HG03342 (cell line): Measurements from ENCODE around the gene GPN1.
"Not testable (repeated sequence)": the region's sequence is repeated elsewhere in the genome, so short reads cannot be mapped to it uniquely, and the experiment has no call there.

Experiments used
- ATAC-seq: cut with Tn5 transposase; IDR thresholded peaks from one replicate; pipeline ENCODE4 v1.9.1; 2021; ENCODE audit warnings: mild to moderate bottlenecking, moderate library complexity; ENCODE audit not compliant: unreplicated experiment

The GPN1 gene

DNA sequence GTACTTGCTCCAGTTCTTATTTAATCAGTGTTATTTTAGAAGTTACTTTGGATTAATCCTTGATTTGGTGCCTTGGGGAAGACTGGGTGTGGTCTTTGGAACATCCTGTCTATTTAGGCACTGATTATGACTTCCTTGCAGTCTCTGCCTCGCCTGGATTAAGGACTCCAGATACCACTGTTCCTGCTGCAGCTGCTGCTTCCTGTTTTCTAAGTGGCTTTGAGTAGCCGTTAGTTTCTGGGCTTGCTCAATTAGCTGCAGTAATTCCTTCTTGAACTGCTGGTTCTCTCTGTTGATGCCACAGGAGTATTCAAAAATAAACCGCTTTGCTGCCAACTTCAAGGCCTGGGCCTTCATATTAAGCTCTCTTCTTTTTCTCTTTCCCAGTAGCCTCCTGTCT is 1.9 kb upstream of the GPN1 start:
- not testable (repeated sequence) for ATAC-seq

DNA sequence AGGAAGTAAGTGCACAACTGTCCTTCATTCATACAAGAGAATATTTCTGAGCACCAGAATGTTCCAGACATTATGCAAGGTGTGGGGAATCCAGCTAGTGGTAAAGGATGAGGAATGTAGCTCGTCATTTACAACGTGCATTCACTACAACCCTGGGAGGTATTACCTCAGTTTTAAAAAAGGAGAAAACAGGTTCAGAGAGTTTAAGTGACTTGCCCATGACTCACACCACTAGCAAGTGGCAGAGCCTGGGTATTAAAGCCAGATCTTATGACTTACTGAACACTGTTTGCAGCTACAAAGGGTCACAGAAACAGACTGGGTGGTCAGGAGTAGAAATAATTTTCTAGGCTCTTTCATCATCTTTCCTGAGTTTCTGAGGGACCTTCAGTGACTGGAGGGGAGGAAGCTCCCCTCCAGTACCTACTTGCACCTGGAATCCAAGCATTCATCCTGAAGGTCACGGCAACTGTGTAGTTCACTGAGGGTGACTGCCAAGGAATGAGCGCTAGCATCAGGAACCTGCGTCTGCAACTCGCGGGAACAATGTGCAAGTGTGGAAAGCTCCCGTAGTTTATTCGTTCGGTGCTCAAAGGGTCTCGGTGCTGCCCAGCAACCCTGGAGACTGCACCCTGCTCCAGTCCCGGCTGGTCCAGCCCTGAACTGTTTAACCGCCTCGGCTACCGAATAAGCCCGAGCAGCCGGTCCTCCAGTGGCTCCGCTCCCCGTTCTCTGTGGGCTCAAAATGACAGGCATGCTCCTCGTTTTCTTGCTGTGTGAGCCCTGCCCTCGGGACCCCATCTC is 685 bp upstream of the GPN1 start:
- ATAC-seq: peak; percentile 12

DNA sequence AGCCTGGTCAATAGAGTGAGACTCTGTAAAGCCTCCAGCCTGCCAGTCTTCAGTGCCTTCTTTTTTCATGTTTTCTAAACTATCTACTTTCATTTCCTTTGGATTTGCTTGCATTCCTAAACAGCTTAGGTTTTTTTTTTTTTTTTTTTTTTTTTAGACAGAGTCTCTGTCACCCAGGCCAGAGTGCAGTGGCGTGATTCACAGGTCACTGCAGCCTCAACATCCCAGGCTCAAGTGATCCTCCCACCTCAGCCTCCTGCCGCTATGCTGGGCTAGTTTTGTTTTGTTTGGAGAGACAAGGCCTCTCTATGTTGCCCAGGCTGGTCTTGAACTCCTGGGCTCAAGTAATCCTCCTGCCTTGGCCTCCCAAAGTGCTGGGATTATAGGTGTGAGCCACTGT is 1.4 kb downstream of the GPN1 start:
- ATAC-seq: not testable (repeated sequence)

DNA sequence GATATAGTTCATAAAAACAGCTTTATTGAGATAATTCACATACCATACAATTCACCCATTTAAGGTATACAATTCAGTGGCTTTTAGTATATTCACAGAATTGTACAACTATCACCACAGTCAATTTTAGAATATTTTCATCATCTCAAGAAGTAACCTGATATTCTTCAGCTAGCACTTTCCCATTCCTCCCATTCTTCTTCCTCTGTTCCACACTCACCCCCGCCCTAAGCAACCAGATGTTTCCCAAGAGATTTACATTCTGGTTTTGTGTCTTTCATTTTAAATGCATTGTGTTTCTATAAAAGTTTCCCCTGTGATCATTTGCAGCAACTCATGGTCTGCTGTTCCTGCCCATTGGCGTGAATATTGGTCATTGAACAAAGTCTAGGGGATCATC is 5.4 kb downstream of the GPN1 start:
- ATAC-seq: no peak

DNA sequence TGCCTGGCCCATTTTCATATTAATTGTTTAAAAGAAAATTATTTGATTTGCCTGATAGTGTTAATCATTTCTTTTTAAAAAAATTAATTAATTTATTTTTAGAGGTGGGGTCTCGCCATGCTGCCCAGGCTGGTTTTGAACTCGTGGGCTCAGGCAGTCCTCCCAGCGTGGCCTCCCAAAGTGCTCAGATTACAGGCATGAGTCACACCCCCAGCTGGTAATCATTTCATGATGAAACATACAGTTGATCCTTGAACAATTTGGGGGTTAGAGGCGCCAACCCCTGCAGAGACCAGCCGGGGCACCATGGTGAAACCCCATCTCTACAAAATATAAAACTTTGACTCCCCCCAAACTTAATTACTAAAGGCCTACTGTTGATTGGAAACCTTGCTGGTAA is 7.9 kb downstream of the GPN1 start:
- no peak for ATAC-seq

DNA sequence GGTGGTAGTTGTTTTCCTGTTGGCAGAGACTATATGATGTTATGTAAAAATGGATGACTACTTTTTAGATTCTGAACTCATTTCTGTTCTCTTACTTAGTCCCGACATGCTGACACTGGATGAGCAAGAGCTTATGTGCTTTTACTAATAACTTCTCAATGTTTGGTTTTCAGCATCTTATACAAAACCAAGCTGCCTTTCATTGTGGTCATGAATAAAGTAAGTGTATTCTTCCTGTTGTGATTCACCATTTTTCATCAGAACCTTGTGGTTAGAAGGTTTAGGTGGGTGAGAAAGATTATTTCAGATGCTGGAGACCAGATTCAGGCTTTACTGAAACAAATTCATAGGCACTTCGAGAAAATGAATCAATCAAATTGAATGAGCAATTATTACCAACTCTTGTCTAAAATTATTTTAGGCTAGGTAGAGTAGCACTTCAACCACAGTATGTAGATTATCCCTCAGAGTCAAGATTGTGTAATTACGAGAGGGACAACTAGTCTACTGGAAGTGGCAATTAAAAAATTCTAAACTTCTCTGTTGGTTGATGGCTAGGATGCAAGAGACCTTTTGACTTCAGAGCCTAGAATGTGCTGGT is 9.3 kb downstream of the GPN1 start:
- no peak for ATAC-seq

DNA sequence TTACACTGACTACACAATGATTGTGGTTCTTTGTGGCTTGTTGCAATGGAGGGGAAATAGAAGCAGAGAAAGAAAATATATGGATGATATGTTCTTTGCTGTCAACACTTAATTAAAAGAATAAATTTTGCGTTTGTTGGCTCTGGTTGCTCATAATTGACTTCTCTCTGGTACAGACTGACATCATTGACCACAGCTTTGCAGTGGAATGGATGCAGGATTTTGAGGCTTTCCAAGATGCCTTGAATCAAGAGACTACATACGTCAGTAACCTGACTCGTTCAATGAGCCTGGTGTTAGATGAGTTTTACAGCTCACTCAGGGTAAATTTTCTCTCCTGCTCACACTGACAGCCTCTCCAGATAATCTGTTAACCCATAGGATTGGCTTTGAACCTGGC is 9.9 kb downstream of the GPN1 start:
- ATAC-seq: no peak

DNA sequence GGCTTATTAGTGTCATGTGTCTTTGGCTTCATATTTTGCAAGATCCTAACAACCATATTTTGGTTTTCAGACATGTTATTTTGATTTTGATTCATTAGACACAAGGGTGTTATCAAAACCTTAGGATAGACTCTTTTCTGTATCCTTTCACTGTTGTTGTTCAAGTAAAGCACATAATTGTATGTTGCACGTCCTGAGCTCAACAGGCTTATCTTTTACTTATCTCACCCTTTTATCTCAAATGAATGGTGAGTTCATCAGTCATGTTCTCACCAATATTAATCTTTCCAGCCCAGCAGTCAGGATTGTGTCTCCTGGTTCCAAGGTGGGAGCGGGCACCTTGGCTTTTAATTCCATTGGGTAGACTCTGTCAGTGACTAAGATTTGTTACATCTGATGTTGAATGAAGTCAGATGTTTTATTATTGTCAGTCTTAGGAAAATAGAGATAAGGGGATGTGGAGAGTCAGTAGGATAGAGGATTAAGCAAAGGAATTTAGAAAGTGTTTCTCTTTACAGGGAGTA is 11.9 kb downstream of the GPN1 start:
- no peak for ATAC-seq

DNA sequence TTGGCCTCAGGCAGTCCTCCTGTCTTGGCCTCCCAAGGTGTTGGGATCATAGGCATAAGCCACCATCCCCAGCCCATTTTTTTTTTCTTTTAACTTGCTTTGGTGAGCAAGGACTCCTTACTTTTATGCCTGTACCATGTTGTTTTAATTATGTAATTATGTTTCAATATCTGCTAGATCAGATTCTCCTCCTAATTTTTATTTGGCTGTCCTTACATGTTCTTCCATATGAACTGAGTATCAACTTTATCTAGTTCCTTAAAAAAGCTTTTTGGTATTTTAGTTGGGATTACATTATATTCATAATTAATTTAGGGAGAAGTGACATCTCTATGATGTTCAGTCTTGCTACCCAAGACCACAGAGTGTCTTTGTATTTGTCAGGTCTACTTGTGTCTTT is 16.3 kb downstream of the GPN1 start:
- ATAC-seq: no peak

DNA sequence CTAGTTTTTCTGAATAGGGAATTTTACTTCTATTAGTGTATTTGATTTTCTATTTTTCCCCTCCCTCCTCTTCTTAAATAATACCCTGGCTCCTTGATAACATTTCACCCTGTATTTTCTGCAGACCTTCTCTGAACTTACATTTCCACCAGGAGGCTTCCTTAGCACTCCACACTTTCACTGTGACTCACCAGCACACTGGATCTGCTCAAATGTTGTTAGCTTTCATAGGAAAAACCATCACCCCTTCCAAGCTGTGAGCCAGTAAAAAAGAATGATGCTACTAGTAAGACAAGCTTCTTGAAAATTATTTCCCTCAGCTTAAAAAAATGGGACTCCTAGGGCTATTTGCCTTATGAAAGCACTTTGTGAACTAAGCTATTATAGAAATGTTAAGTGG is 18.4 kb downstream of the GPN1 start:
- ATAC-seq: no peak

DNA sequence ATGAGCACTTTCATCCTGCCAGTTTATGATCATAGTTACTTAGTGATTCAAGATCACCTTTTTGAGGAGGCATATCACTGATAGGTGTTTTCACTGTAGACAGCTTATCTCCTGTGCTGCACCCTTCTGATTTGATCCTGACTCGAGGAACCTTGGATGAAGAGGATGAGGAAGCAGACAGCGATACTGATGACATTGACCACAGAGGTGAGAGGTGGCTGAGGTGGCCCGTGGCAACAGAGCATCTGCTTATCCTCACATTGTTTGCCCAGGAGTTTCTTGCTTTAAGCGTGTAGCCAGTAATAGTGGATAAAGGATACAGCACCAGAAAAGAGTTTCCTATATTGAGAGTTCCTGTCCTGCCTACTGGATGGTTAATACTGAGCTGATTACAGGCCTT is 18.9 kb downstream of the GPN1 start:
- no peak for ATAC-seq

DNA sequence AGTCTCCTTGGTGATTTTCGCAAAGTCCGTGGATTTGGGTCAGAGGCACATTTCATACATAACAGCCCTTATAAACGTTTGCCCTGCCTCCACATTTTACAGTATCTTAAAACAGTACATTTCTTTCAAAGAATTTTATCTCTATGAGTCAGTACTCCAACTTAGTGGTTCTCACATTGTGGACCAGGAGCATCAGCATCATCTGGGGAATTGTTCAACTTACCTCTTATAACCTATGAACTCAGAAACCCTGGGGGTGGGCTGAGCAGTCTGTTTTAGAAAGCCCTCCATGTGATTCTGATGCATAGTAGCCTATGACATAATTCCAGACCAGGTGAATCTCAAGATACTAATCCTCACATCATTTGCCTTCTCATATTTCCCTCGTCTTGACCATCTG is 22.2 kb downstream of the GPN1 start:
- ATAC-seq: no peak

DNA sequence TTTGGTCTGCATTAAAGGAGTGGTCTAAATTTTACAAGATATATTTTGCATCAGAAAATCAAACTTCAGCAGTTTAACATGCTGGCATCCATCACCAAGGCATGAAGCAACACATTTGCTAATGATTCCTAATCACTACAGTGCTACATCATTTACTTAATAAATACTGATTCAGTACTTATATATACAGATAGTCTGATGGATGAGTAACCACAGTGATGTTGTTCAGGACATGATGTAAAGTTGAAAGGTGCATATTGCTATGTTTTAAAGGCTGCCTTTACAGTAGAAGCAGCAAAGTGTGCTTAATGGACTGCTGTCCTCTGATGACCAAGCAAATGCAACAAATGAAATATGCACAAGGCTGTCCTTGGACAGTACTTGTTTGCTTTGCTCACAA is 23.5 kb downstream of the GPN1 start:
- no peak for ATAC-seq

DNA sequence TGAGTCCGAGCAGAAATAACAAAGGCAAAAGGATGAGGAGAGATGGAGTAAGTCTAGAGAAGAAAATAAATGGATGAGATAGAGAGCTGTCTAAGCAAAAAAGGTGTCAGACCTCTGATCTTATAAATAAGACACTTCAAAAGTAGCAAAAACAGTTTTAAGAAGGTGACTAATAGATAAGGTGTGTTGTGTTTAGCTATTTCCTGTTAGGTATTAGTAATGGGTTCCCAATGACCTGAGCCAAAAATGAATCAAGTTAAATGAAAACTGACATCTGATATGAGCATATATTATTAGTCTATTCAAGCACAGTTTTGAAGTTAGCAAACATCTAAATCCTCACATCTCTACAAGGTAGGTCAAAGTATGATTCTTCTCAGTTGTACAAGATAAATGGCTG is 23.9 kb downstream of the GPN1 start:
- no peak for ATAC-seq

DNA sequence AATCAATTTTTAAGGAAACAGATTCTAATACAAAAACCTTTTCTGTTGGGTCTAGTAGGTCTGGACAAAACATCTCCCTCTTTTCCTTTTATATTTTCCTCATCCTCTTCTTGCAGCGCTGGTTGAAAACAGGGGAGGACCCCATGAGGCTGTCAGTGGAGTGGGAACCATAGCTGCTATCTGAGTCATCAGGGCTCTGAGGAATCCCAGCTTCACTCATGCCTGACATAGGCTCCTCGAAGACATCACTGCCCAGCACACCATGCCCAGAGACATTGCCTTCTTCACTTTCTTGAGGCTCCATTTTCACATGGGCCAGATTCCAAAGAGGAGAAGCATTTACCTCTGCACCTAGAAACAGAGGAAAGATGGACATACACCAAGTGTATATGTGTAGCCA is 24.5 kb downstream of the GPN1 start:
- no peak for ATAC-seq

DNA sequence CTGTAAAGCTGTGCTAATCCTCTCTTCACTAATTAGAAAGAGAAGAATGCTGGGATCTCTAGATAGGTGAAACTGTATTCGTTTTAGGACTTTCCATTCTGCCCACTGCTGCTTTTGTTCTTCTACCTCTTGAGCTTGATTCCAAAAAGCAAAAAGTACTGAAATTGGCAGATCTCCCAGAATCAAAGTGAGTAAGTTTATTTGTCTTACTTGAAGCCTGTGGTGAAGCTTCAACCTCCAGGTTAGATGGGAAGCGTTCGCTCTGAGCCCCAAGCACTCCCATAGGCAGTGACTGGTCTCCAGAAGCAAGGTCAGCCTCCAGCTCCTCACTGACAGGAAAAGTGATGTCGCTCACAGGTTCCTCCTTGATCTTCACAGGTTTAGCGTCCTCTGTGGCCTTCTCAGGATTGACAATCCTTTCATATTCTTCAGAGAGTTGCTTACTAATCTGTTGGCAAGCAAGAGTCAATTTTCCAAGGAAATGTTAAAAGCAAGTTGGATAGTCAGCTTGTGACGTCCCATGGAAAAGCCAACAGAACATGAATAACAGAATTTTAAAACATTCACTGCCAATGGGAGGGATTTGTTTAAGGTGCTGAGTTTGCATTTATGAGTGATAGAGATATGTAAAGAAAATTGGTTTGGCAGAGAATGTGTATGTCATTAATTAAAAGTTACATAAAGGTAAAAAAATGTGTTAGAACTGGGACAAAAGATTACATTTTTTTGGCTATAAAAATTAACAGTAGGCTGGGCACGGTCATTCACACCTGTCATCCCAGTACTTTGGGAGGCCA is 26.5 kb downstream of the GPN1 start:
- no peak for ATAC-seq

DNA sequence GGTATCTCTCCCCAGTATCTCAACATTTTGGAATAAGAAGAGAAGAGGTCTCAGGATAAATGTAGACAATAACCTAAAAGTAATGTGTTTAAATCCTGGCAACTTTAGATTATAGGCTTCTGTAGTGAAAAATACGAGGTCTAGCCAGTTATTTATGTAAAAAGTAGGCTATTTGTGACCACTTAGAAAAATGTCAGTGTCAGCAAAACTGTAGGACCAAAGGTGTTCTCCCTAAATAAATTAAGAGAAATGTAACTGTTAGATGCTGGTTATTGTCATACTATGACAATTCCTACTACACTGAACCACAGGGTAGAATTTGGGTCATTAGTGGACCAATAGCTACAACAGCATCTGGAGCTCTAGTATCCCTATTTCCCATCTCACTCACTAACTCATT is 32.5 kb downstream of the GPN1 start:
- ATAC-seq: no peak

DNA sequence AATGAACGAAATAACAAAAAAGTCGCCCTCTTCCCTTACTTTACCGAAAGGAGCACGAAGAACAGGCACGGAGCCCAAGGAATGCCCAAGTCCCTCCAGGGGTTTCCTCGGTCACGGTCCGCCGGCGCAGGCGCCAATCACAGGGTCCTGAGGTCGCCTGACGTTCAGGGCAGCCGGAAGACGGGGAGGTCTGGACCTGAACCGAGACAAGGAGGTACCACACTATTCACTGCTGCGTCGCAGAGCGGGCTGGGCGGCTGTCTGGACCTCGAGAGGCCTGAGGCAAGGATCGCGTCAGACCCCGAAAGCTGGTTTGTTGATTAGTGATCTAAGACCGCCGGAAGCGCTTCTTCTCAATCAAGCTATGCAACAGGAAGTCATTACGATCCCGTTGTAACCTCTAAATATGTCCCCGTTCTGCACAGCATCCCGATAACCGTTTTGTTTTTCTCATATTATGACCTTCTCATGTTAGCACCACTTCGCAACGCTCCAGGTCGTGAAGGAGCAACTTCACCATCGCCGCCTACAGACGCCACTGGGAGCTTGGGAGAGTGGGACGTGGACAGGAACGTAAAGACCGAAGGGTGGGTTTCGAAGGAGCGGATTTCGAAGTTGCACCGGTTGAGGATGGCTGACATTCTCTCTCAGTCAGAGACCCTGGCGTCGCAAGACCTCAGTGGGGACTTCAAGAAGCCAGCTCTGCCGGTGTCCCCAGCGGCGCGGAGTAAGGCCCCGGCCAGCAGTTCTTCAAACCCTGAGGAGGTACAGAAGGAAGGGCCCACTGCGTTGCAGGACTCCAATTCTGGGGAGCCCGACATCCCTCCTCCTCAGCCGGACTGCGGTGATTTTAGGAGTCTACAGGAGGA is 34.7 kb downstream of the GPN1 start, which contains the start of the genes SLC4A1AP and SUPT7L:
SLC4A1AP (plus strand) TSS at position 605 of the 869 bp plus-strand sequence; CDS start at position 631, 26 bp downstream.
SUPT7L (minus strand) TSS at position 330 of the 869 bp plus-strand sequence. CDS start 1,422 bp downstream, outside the sequence.
- ATAC-seq: peak; percentile 74

DNA sequence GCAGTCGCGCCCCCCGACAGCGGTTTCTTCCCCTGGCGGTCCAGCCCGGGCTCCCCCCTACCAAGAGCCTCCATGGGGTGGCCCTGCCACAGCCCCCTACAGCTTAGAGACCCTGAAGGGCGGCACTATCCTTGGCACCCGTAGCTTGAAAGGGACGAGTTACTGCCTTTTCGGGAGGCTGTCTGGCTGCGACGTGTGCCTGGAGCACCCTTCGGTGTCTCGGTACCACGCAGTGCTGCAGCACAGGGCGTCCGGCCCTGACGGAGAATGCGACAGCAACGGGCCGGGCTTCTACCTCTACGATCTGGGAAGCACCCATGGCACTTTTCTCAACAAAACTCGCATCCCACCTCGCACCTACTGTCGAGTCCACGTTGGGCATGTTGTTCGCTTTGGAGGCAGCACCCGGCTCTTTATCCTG is 35.3 kb downstream of the GPN1 start:
- ATAC-seq: no peak

DNA sequence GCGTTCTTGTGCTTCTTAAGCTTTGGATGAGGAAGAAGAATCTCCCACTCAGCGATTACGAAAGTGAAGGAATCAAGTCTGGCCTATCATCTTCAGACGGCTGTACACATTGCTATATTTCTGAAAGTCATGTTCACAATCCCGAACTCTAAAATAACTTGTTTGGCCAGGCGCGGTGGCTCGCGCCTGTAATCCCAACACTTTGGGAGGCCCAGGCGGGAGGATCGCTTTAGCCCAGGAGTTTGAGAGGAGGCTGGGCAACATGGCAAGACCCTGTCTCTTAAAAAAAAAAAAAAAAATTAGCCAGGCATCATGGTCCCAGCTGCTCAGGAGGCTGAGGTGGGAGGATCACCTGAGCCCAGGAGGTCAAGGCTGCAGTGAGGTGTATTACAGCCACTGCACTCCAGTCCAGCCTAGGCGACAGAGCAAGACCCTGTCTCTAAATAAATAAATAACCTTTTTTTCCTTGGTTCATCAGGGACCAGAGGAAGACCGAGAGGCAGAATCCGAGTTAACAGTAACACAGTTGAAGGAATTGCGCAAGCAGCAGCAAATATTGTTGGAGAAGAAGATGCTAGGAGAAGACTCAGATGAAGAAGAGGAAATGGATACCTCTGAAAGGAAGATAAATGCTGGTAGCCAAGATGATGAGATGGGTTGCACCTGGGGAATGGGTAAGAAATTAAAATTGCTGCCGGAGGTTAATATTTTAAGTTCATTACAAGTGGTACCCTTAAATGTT is 35.9 kb downstream of the GPN1 start:
- no peak for ATAC-seq
